OCI-LY3 (cell line): ENCODE results near the gene CASR.

ENCODE experiments used
- CTCF ChIP-seq: fragments of 200-600, 300-600 bp; sonication (generic); IDR thresholded peaks from 2 replicates; pipeline ENCODE4 v1.5.1; 2014; ENCODE audit warnings: antibody characterized with exemption, low read length, low read depth
- EZH2phosphoT487 ChIP-seq: fragments of 200-600 bp; shearing (Covaris generic); IDR thresholded peaks from 2 replicates; pipeline ENCODE4 v1.6.1; 2018; ENCODE audit warnings: antibody characterized with exemption, mixed run types, low read depth

- TF ChIP-seq CTCF (no peak), EZH2phosphoT487 (no peak)
Measured at GRCh38 chr3:122235147-122235546, 51.7 kb downstream of the CASR start.
